Psoas muscle (tissue), 8 donors: ENCODE data around the gene ADCY5. TPM values are rescaled to one million over a fixed set of nuclear protein-coding genes. Genes with fewer than 3 reads are reported as not detected.

Experiments used
- ATAC-seq, 4 donors: fragments of 200-7000 bp; cut with Tn5 transposase; one replicate each; pipeline ENCODE4 v1.9.1; 2020; ENCODE audit warnings: moderate library complexity in 3 of 4, mild to moderate bottlenecking in 2 of 4
- DNase-seq, 2 donors: peaks; one replicate each; pipeline ENCODE4 v3.0.0-alpha.2; 2020
- H3K27ac ChIP-seq: fragments of 200-600 bp; one replicate; pipeline ENCODE4 v1.8.0; 2022
- H3K27me3 ChIP-seq, 3 donors: fragments of 200-600 bp in 1 of 3; one replicate each; pipeline versions ENCODE4 v1.6.1 to v1.8.0; 2013 to 2022; ENCODE audit warnings: low read length in 2 of 3, mild to moderate bottlenecking in 2 of 3, moderate library complexity in 1 of 3; ENCODE audit not compliant: insufficient read depth in 3 of 3
- H3K36me3 ChIP-seq, 2 donors: fragments of 200-600 bp in 1 of 2; one replicate each; pipeline versions ENCODE4 v1.6.1 to v1.8.0; 2013 to 2022; ENCODE audit warnings: low read depth in 1 of 2, mild to moderate bottlenecking in 1 of 2, moderate library complexity in 1 of 2; ENCODE audit not compliant: insufficient read depth in 1 of 2
- H3K4me1 ChIP-seq: fragments of 200-600 bp; one replicate; pipeline ENCODE4 v1.8.0; 2022
- H3K4me3 ChIP-seq: fragments of 200-600 bp; one replicate; pipeline ENCODE4 v1.8.0; 2022; ENCODE audit warnings: mild to moderate bottlenecking
- H3K9me3 ChIP-seq: fragments of 200-600 bp; one replicate; pipeline ENCODE4 v1.8.0; 2022
- WGBS, 3 donors: extraction: QIAGEN DNeasy Blood & Tissue Kit; methylation state at CpG; one replicate each; pipeline versions ENCODE4 v1.1.6 to v1.1.7; 2013; 5-methylcytosine and 5-hydroxymethylcytosine counted together
- intact Hi-C, 2 donors: fragments of 100-400 bp; cut with DNase I; formaldehyde crosslinking; loops; one replicate each; pipeline versions ENCODE4 v1.11.0 to v1.14.2; 2022
- polyA plus RNA-seq, 3 donors: library from polyadenylated mRNA; stranded (reverse); fragments of 200-250 nt; gene quantifications; one replicate each; pipeline ENCODE4 v1.2.3, GENCODE V29; 2013
- total RNA-seq, 4 donors: library from RNA; stranded (reverse); fragmentation: NEBNext Ultra II Directional in 2 of 4; extraction: Animal tissue kit (Norgen Biotek cat#: 25700) in 2 of 4; gene quantifications; one replicate each; pipeline versions ENCODE4 v1.2.1 to v1.2.4, GENCODE V29; 2021 to 2023
- TF ChIP-seq, protein P1 (sequence below): fragments of 200-600 bp; IDR thresholded peaks from one replicate; pipeline ENCODE4 v1.8.0; 2022; ENCODE audit warnings: antibody characterized with exemption
- donor health status: healthy with polysubstance abuse.
- donor health status: DM: no; HTN: no; CAD: no; lungs with moderate emphysema.
- donor health status: Bipolar disorder and iron deficiency.
- donor health status: healthy.
- donor health status: DM: yes; HTN: yes; CAD: no.
- donor health status: DM: no; HTN: no; CAD: no.
- donor health status: DM: no; HTN: no; CAD: no.
- donor health status: DM: yes; HTN: yes; CAD: no.

The ADCY5 gene
- total and polyA plus RNA-seq, 7 donors: 1.0 to 4.4 (median 1.6) TPM

DNA sequence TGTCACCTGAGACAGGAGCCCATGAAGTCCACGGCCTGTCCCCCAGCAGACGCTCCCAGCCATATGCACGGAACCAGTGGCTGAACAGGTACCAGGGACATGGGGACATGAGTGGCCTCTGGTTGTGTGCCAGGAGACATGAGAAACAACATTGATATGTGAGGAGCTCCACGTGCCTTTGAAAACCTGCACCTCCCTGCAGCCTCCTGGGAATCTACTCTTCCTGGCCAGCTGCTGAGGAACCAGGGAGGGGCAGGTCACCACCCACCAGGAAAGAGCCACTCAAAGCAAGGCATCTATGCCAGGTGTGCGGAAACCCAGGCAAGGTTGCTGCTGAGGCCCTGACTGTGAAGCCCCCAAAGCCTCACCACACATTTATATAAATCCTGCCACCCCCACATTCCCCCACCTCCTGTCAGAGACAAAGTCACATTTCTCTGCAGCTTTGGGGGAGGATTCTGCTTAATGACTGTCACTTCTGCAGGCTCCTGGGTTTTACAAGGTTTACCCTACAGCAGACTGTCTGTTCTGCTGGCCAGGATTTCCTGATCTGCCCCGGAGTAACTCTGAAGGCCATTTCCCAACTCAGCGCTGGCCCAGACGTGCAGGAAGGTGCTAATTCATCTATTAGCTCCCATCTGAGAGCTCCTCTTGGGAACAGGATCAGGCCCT is 110.8 kb downstream of the ADCY5 start:
- no peaks in the 10 kb centered on the region for H3K4me1 ChIP-seq
- WGBS, 3 donors: 59 to 71% (median 66%) methylated on average over 8 of the region's 8 CpGs
- intact Hi-C loops: no loop called here

DNA sequence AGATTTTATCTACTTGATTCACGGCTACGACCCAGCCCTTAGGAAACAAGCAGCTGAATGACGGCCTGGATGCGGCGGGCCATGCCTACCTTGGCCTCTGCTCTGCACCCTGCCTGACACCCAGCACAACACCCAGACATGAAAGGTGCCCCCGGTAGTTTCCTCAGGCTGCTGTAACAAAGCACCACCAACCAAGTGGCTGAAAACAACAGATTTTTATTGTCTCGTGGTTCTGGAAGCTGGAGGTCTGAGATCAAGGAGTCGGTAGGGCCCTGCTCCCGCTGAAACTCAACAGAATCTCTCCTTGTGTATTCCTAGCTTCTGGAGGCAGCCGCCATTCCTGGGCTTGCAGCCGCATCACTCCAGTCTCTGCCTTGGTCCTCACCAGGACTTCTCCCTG is 111.7 kb downstream of the ADCY5 start:
- TF ChIP-seq, protein P1, sequence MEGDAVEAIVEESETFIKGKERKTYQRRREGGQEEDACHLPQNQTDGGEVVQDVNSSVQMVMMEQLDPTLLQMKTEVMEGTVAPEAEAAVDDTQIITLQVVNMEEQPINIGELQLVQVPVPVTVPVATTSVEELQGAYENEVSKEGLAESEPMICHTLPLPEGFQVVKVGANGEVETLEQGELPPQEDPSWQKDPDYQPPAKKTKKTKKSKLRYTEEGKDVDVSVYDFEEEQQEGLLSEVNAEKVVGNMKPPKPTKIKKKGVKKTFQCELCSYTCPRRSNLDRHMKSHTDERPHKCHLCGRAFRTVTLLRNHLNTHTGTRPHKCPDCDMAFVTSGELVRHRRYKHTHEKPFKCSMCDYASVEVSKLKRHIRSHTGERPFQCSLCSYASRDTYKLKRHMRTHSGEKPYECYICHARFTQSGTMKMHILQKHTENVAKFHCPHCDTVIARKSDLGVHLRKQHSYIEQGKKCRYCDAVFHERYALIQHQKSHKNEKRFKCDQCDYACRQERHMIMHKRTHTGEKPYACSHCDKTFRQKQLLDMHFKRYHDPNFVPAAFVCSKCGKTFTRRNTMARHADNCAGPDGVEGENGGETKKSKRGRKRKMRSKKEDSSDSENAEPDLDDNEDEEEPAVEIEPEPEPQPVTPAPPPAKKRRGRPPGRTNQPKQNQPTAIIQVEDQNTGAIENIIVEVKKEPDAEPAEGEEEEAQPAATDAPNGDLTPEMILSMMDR: no peak
- H3K27ac ChIP-seq: no peak overlapping the region
- intact Hi-C loops: no loop called here
- H3K4me1 ChIP-seq: no peaks in the 10 kb centered on the region
- DNase-seq (peak in 1 of 2 donors; percentile 13), ATAC-seq (no peak)
- no peak overlapping the region for H3K4me3 ChIP-seq
- WGBS, 3 donors: 93 to 96% (median 95%) methylated on average over 11 of the region's 11 CpGs
- peaks cover 0 to 1% (median 0%) of the 10 kb centered on the region in 3 donors for H3K27me3 ChIP-seq
- H3K9me3 ChIP-seq: no peaks in the 10 kb centered on the region
- no peaks in the 10 kb centered on the region for H3K36me3 ChIP-seq

More for the DNA sequence above, 110.8 kb downstream of the ADCY5 start:
- peak in 1 of 2 donors; percentile 24 for DNase-seq
- no peak overlapping the region for H3K27ac ChIP-seq
- TF ChIP-seq, protein P1: no peak
- peaks cover 0 to 1% (median 0%) of the 10 kb centered on the region in 3 donors for H3K27me3 ChIP-seq
- ATAC-seq: no peak
- no peaks in the 10 kb centered on the region for H3K36me3 ChIP-seq
- H3K9me3 ChIP-seq: no peaks in the 10 kb centered on the region
- H3K4me3 ChIP-seq: no peak overlapping the region

DNA sequence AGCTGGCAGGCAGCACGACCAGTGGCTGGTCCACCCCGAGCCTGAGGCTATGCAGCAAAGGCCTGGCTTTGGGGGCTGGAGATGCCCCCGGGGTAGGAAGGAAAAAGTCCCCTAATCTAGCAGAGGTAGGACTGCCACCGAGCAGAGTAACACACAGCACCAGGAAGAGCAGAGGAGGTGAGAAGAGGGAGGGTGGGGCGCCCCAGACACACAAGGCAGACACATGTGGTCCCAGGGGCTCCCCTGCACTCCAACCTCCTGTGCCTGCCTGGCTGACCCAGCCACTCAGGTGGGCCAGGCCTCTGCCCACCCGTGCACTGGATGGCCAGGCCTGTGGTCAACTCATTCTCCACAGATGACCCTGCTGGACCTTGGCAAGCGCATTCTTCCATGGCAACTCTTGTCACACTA is 112.4 kb downstream of the ADCY5 start:
- intact Hi-C loops: no loop called here
- H3K4me3 ChIP-seq: no peak overlapping the region
- DNase-seq: peak in 1 of 2 donors; percentile 21

DNA sequence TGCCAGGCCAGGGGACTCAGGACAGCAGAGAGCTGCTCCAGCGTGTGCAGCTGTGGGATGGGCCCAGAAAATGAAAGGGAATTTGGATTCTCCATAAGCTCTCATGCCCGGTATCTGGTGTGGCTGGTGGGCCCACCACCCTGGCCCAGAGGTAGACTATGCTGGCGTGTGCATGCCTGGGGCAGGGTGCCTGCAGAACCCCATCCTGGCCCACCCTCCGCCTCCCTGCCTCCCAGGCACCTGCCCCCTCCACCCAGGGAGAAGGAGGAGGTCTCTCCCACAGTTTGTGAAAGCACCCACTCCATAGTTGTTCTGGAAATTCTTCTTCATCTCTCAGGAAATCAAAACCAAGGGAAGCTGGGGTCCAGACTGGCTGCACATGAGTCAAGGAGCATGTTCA is 112.9 kb downstream of the ADCY5 start:
- intact Hi-C loops: no loop called here
- 69 to 98% (median 87%) methylated on average over 4 of the region's 4 CpGs for WGBS, 3 donors
- H3K36me3 ChIP-seq: no peaks in the 10 kb centered on the region
- DNase-seq (peak in 1 of 2 donors; percentile 38), ATAC-seq (no peak)
- H3K4me3 ChIP-seq: no peak overlapping the region
- peaks cover 0 to 1% (median 0%) of the 10 kb centered on the region in 3 donors for H3K27me3 ChIP-seq
- H3K4me1 ChIP-seq: no peaks in the 10 kb centered on the region
- H3K9me3 ChIP-seq: no peaks in the 10 kb centered on the region
- TF ChIP-seq, protein P1: no peak
- no peak overlapping the region for H3K27ac ChIP-seq

More for the DNA sequence above, 112.4 kb downstream of the ADCY5 start:
- no peak overlapping the region for H3K27ac ChIP-seq
- ATAC-seq: no peak
- TF ChIP-seq, protein P1: no peak
- WGBS, 3 donors: 91 to 95% (median 92%) methylated on average over 7 of the region's 7 CpGs
- H3K4me1 ChIP-seq: no peaks in the 10 kb centered on the region
- no peaks in the 10 kb centered on the region for H3K36me3 ChIP-seq
- no peaks in the 10 kb centered on the region for H3K9me3 ChIP-seq
- peaks cover 0 to 1% (median 0%) of the 10 kb centered on the region in 3 donors for H3K27me3 ChIP-seq
